NB4 (cell line): ENCODE data around the gene SLC24A4.

ENCODE experiments used
- MAX ChIP-seq: IDR thresholded peaks from 2 replicates; pipeline ENCODE4 v1.6.1; 2011; ENCODE audit warnings: low read depth, low read length
- POLR2A ChIP-seq: IDR thresholded peaks from 2 replicates; pipeline ENCODE4 v1.6.1; 2011; ENCODE audit warnings: mild to moderate bottlenecking; ENCODE audit not compliant: insufficient read length; ENCODE audit errors: extremely low read depth
- TF ChIP-seq, protein P1 (sequence below): IDR thresholded peaks from one replicate; pipeline ENCODE4 v1.5.1; 2012; ENCODE audit warnings: low read depth, low read length

DNA sequence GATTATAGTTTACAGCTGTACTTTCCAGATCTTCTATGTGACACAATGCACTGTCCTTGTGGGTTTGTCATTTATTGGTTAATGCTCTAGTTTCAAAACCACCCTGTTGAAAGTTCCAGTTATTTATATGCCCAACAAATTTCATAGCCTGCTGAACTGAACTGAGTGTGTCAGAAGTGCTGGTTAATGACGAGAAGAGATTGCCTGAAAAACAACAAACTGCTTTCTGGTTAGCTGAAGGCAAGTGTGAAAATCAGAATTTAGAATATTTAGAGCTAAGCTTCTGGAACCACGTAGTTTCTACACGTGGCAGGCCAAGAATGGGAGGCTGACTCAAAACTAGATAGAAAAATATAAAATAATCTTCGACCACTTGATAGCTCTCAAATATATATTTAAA is 171.5 kb downstream of the SLC24A4 start:
- TF ChIP-seq, protein P1, sequence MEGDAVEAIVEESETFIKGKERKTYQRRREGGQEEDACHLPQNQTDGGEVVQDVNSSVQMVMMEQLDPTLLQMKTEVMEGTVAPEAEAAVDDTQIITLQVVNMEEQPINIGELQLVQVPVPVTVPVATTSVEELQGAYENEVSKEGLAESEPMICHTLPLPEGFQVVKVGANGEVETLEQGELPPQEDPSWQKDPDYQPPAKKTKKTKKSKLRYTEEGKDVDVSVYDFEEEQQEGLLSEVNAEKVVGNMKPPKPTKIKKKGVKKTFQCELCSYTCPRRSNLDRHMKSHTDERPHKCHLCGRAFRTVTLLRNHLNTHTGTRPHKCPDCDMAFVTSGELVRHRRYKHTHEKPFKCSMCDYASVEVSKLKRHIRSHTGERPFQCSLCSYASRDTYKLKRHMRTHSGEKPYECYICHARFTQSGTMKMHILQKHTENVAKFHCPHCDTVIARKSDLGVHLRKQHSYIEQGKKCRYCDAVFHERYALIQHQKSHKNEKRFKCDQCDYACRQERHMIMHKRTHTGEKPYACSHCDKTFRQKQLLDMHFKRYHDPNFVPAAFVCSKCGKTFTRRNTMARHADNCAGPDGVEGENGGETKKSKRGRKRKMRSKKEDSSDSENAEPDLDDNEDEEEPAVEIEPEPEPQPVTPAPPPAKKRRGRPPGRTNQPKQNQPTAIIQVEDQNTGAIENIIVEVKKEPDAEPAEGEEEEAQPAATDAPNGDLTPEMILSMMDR, result no peak
- no peak for TF ChIP-seq POLR2A
- no peak for TF ChIP-seq MAX
